ENCODE measurements around the gene CARS2. TPM values are rescaled to one million over a fixed set of nuclear protein-coding genes. Genes with fewer than 3 reads are reported as not detected.

Gene CARS2
- total RNA-seq, 1 experiment from 2014 or later: 24.8 TPM

DNA sequence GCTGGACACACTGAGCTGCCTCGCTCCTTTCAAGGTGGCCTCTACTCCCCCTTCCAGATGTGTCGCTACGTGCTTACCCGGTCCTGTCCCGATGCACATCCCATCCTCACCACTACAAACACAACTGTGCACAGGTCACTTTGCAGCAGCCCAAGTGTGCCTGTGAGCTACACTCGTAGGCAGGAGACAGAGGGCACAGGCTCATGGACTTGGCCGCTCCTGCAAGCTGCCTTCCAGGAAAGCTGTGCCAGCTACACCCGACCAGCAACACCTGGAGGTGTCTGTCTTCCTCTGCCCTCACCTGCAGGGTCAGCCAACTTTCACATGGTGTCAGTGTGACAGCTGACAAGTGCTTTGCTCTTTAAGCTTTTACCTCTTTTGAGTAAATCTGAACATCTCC is 15.4 kb downstream of the CARS2 start:
- no peak overlapping the region for H3K4me3 Mint-ChIP-seq (ENCODE audit: low read depth, unreplicated experiment)
- no peaks in the 10 kb centered on the region for H3K4me1 Mint-ChIP-seq (ENCODE audit: low read depth, unreplicated experiment)
- TF ChIP-seq, protein P1, sequence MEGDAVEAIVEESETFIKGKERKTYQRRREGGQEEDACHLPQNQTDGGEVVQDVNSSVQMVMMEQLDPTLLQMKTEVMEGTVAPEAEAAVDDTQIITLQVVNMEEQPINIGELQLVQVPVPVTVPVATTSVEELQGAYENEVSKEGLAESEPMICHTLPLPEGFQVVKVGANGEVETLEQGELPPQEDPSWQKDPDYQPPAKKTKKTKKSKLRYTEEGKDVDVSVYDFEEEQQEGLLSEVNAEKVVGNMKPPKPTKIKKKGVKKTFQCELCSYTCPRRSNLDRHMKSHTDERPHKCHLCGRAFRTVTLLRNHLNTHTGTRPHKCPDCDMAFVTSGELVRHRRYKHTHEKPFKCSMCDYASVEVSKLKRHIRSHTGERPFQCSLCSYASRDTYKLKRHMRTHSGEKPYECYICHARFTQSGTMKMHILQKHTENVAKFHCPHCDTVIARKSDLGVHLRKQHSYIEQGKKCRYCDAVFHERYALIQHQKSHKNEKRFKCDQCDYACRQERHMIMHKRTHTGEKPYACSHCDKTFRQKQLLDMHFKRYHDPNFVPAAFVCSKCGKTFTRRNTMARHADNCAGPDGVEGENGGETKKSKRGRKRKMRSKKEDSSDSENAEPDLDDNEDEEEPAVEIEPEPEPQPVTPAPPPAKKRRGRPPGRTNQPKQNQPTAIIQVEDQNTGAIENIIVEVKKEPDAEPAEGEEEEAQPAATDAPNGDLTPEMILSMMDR (IDR thresholded peaks at IDR 0.05; ENCODE audit: unreplicated experiment): no peak
- BruUV-seq (replicated peaks): no TSS peak
- no peaks in the 10 kb centered on the region for H3K27me3 Mint-ChIP-seq (ENCODE audit: unreplicated experiment)
- CTCF ChIA-PET: no interaction called here
- intact Hi-C loops (cut with micrococcal nuclease; ENCODE audit: unreplicated experiment): no loop called here
- H3K9me3 Mint-ChIP-seq (ENCODE audit: low read depth, unreplicated experiment): no peaks in the 10 kb centered on the region
- peaks cover 4% of the 10 kb centered on the region for H3K36me3 Mint-ChIP-seq (ENCODE audit: insufficient read depth, unreplicated experiment)
- no peak overlapping the region for H3K27ac Mint-ChIP-seq (ENCODE audit: unreplicated experiment)
- no peak for DNase-seq

DNA sequence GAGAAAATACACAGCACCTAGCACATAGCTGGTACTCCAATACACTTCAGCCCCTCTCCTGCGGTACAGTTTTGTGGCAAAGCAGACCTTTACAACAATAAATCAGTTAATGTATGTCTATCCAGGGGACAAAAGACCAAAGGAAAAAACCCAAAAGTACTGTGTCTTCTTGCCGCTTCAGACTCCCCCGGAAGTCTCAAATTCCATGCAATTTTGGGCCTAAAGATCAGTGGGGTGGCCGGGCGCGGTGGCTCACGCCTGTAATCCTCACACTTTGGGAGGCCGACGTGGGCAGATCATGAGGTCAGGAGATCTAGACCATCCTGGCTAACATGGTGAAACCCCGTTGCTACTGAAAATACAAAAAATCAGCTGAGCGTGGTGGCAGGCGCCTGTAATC is 16.2 kb downstream of the CARS2 start:
- intact Hi-C loops (cut with micrococcal nuclease; ENCODE audit: unreplicated experiment): no loop called here
- CTCF ChIA-PET: no interaction called here
- BruUV-seq (replicated peaks): no TSS peak
- Mint-ChIP-seq H3K9me3 (ENCODE audit: low read depth, unreplicated experiment) (no peaks in the 10 kb centered on the region), H3K4me3 (ENCODE audit: low read depth, unreplicated experiment) (no peak overlapping the region), H3K27ac (ENCODE audit: unreplicated experiment) (no peak overlapping the region), H3K4me1 (ENCODE audit: low read depth, unreplicated experiment) (no peaks in the 10 kb centered on the region), H3K27me3 (ENCODE audit: unreplicated experiment) (no peaks in the 10 kb centered on the region), H3K36me3 (ENCODE audit: insufficient read depth, unreplicated experiment) (peaks cover 4% of the 10 kb centered on the region)
- TF ChIP-seq, protein P1 (IDR thresholded peaks at IDR 0.05; ENCODE audit: unreplicated experiment): no peak
- DNase-seq: no peak

DNA sequence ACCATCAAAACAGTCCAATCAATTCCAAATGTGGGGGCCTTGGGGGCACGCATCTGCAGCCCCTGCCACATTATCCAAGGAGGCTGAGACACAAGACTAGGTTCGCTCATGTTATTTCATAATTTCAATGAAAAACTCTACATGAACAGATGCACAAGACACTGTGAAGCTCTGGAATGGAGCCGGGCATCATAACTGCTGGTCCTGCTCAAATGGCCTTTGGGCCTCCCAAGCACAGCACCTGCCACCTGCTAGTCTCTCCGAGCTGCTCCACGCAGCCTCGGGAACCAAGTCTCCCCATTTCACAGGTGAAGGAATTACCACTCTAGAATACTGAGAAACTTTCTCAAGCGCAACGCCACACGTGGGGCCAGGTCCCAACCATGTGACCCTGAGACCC is 16.9 kb downstream of the CARS2 start:
- TF ChIP-seq, protein P1 (IDR thresholded peaks at IDR 0.05; ENCODE audit: unreplicated experiment): no peak
- BruUV-seq (replicated peaks): no TSS peak
- intact Hi-C loops (cut with micrococcal nuclease; ENCODE audit: unreplicated experiment): no loop called here
- no peaks in the 10 kb centered on the region for H3K27me3 Mint-ChIP-seq (ENCODE audit: unreplicated experiment)
- peaks cover 4% of the 10 kb centered on the region for H3K36me3 Mint-ChIP-seq (ENCODE audit: insufficient read depth, unreplicated experiment)
- CTCF ChIA-PET: no interaction called here
- DNase-seq: no peak
- H3K27ac Mint-ChIP-seq (ENCODE audit: unreplicated experiment): no peak overlapping the region
- no peaks in the 10 kb centered on the region for H3K9me3 Mint-ChIP-seq (ENCODE audit: low read depth, unreplicated experiment)
- H3K4me1 Mint-ChIP-seq (ENCODE audit: low read depth, unreplicated experiment): no peaks in the 10 kb centered on the region
- no peak overlapping the region for H3K4me3 Mint-ChIP-seq (ENCODE audit: low read depth, unreplicated experiment)

DNA sequence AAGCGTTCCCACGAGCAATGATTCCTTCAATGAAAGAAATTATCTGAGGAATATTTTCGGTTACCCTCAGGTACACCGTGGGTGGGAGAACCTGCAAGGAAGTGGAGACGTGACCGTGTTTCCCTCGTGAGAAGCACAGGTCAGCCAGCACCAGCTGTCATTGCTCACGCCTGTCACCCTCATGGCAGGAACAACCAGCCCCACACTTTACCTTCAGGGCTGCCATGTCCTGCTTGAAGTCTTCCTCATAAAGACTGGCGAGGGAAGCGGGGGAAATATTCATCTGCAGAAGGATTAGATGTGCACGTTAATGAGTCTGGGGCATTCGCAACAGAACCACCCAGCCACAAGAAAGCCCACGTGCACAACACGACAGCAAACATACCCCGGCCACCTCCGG is 18.2 kb downstream of the CARS2 start:
- Mint-ChIP-seq H3K9me3 (ENCODE audit: low read depth, unreplicated experiment) (no peaks in the 10 kb centered on the region), H3K36me3 (ENCODE audit: insufficient read depth, unreplicated experiment) (peaks cover 4% of the 10 kb centered on the region), H3K4me3 (ENCODE audit: low read depth, unreplicated experiment) (no peak overlapping the region), H3K27me3 (ENCODE audit: unreplicated experiment) (no peaks in the 10 kb centered on the region), H3K4me1 (ENCODE audit: low read depth, unreplicated experiment) (no peaks in the 10 kb centered on the region), H3K27ac (ENCODE audit: unreplicated experiment) (no peak overlapping the region)
- BruUV-seq (replicated peaks): no TSS peak
- no peak for DNase-seq
- TF ChIP-seq, protein P1 (IDR thresholded peaks at IDR 0.05; ENCODE audit: unreplicated experiment): no peak
- CTCF ChIA-PET: no interaction called here
- intact Hi-C loops (cut with micrococcal nuclease; ENCODE audit: unreplicated experiment): no loop called here

All from Calu3 (cell line).